B cell (primary cell): ENCODE data around the gene SEC24C. TPM values are rescaled to one million over a fixed set of nuclear protein-coding genes. Genes with fewer than 3 reads are reported as not detected.
"Not testable (repeated sequence)": the region's sequence is repeated elsewhere in the genome, so short reads cannot be mapped to it uniquely, and the experiment has no call there.

Source experiments
- ATAC-seq: fragments of 200-7000 bp; cut with Tn5 transposase; one replicate; pipeline ENCODE4 v1.10.0; 2021; ENCODE audit warnings: low read depth, mild to moderate bottlenecking, moderate number of reproducible peaks, moderate library complexity
- CTCF ChIA-PET: fragments of 350-600 bp; sonication (Branson Sonifier 250); formaldehyde crosslinking; loops from one replicate; lab custom pipeline; 2021; ENCODE audit warnings: antibody characterized with exemption, inconsistent platforms; lab: Charles Lee
- POLR2A ChIA-PET: fragments of 350-600 bp; sonication (Branson Sonifier 250); formaldehyde crosslinking; loops from one replicate; lab custom pipeline; 2021; ENCODE audit warnings: antibody characterized with exemption; lab: Charles Lee
- DNase-seq: peaks from one replicate; pipeline ENCODE4 v3.0.0; 2013
- H2AFZ ChIP-seq: 2 replicates; pipeline ENCODE4 v1.6.1; 2012; ENCODE audit warnings: mild to moderate bottlenecking, low read depth, low read length; ENCODE audit not compliant: insufficient read depth, poor library complexity, severe bottlenecking
- H3K27ac ChIP-seq, 2 donors: 1 replicate in 1 of 2; 2 replicates in 1 of 2; pipeline ENCODE4 v1.5.1; 2012 to 2013; ENCODE audit warnings: low read length in 2 of 2, mild to moderate bottlenecking in 2 of 2, moderate library complexity in 1 of 2
- H3K27me3 ChIP-seq, 4 experiments: fragments of 200-600 bp in 1 of 4; sonication (generic) in 1 of 4; replicated peaks in 1 of 4; 1 replicate in 2 of 4; 2 replicates in 2 of 4; pipeline versions ENCODE4 v1.6.1 to v1.7.0; 2013 to 2016; ENCODE audit warnings: low read length in 3 of 4, mild to moderate bottlenecking in 2 of 4, mixed read lengths in 1 of 4, moderate library complexity in 1 of 4; ENCODE audit not compliant: insufficient read depth in 4 of 4, control insufficient read depth in 3 of 4; ENCODE audit errors: control extremely low read depth in 1 of 4
- H3K36me3 ChIP-seq, 2 experiments: replicated peaks in 1 of 2; 1 replicate in 1 of 2; 2 replicates in 1 of 2; pipeline versions ENCODE4 v1.6.1 to v1.7.1; 2013; ENCODE audit warnings: low read length in 1 of 2; ENCODE audit not compliant: insufficient read depth in 2 of 2, control insufficient read depth in 1 of 2; ENCODE audit errors: control extremely low read depth in 1 of 2, extremely low read depth in 1 of 2
- H3K4me1 ChIP-seq, 2 donors: fragments of 200-600 bp in 1 of 2; sonication (generic) in 1 of 2; 1 replicate in 1 of 2; 2 replicates in 1 of 2; pipeline versions ENCODE4 v1.5.1 to v1.6.1; 2013 to 2017; ENCODE audit warnings: low read length in 2 of 2; ENCODE audit not compliant: control insufficient read depth in 2 of 2, insufficient read depth in 2 of 2
- H3K4me2 ChIP-seq: replicated peaks from 2 replicates; pipeline ENCODE3; 2012; ENCODE audit warnings: mild to moderate bottlenecking, low read depth, low read length; ENCODE audit not compliant: poor library complexity, severe bottlenecking
- H3K4me3 ChIP-seq, 5 experiments: fragments of 200-600 bp in 1 of 5; sonication (generic) in 1 of 5; 1 replicate in 3 of 5; 2 replicates in 2 of 5; pipeline versions ENCODE4 v1.5.1 to v1.7.0; 2011 to 2016; ENCODE audit warnings: low read length in 4 of 5, mild to moderate bottlenecking in 4 of 5, low read depth in 2 of 5, control low read depth in 1 of 5, moderate library complexity in 1 of 5; ENCODE audit not compliant: insufficient read depth in 1 of 5; ENCODE audit errors: control extremely low read depth in 1 of 5, extremely low read depth in 1 of 5
- H3K79me2 ChIP-seq: fragments of 200-600 bp; sonication (generic); one replicate; pipeline ENCODE4 v1.6.0; 2016; ENCODE audit warnings: low read length; ENCODE audit not compliant: control insufficient read depth, insufficient read depth
- H3K9ac ChIP-seq: fragments of 200-600 bp; sonication (generic); 2 replicates; pipeline ENCODE4 v1.6.1; 2017; ENCODE audit warnings: mild to moderate bottlenecking, low read length, moderate library complexity
- H3K9me3 ChIP-seq, 3 donors: one replicate each; pipeline versions ENCODE4 v1.6.1 to v1.7.1; 2013; ENCODE audit warnings: low read length in 2 of 3; ENCODE audit not compliant: control insufficient read depth in 2 of 3, insufficient read depth in 1 of 3; ENCODE audit errors: control extremely low read depth in 1 of 3
- H4K20me1 ChIP-seq: 2 replicates; pipeline ENCODE4 v1.6.0; 2012; ENCODE audit warnings: mild to moderate bottlenecking, low read length; ENCODE audit not compliant: insufficient read depth, control insufficient read depth, poor library complexity, severe bottlenecking
- H3K27ac Mint-ChIP-seq: one replicate; pipeline ENCODE4 v1.8.0; 2021; ENCODE audit warnings: mixed read lengths
- H3K27me3 Mint-ChIP-seq: one replicate; pipeline ENCODE4 v1.8.0; 2021; ENCODE audit warnings: mixed read lengths
- H3K4me1 Mint-ChIP-seq: one replicate; pipeline ENCODE4 v1.8.0; 2021; ENCODE audit warnings: mixed read lengths
- H3K4me3 Mint-ChIP-seq: one replicate; pipeline ENCODE4 v1.8.0; 2021; ENCODE audit warnings: mixed read lengths
- H3K9me3 Mint-ChIP-seq: one replicate; pipeline ENCODE4 v1.8.0; 2022; ENCODE audit warnings: mixed read lengths; ENCODE audit not compliant: insufficient read depth
- WGBS: methylation state at CpG from one replicate; pipeline ENCODE4 v1.1.5; 2013; ENCODE audit warnings: missing lambda C conversion rate; ENCODE audit not compliant: insufficient coverage; 5-methylcytosine and 5-hydroxymethylcytosine counted together
- intact Hi-C: fragments of 100-400 bp; cut with micrococcal nuclease; formaldehyde crosslinking; loops from one replicate; pipeline ENCODE4 v1.10.0; 2022
- polyA plus RNA-seq: library from polyadenylated mRNA; depleted of rRNA; stranded (reverse); fragments of >200 nt; gene quantifications from 2 replicates; pipeline ENCODE4 v1.2.3, GENCODE V29; 2012
- total RNA-seq, 2 donors: library from RNA; stranded (reverse); fragments of 120-200 nt in 1 of 2; gene quantifications; 1 replicate in 1 of 2; 2 replicates in 1 of 2; pipeline versions ENCODE4 v1.2.3 to v1.2.4, GENCODE V29; 2013 to 2022

The SEC24C gene
- total and polyA plus RNA-seq, 2 donors (not counting 1 experiment from before 2014, with no cell fraction given): 60.2 to 78.7 TPM

- H3K4me3 Mint-ChIP-seq, ATAC-seq, H3K4me1 Mint-ChIP-seq, H3K27ac ChIP-seq, H3K79me2 ChIP-seq, H3K9me3 Mint-ChIP-seq, intact Hi-C loops, H3K27me3 Mint-ChIP-seq, H3K9ac ChIP-seq, H2AFZ ChIP-seq, H3K4me2 ChIP-seq, H3K27ac Mint-ChIP-seq, H4K20me1 ChIP-seq, POLR2A ChIA-PET, DNase-seq, H3K36me3 ChIP-seq, H3K4me3 ChIP-seq, H3K27me3 ChIP-seq, H3K9me3 ChIP-seq, H3K4me1 ChIP-seq, CTCF ChIA-PET: not testable (repeated sequence)
- WGBS: no CpG with 5 or more reads among the region's 2 CpGs
Observed at GRCh38 chr10:73706488-73706887, 37.7 kb upstream of the SEC24C start.

- H3K4me3 ChIP-seq, H3K27me3 Mint-ChIP-seq, ATAC-seq, H3K4me1 Mint-ChIP-seq, H3K9me3 Mint-ChIP-seq, H3K4me2 ChIP-seq, H3K4me3 Mint-ChIP-seq, H3K9ac ChIP-seq, CTCF ChIA-PET, H3K4me1 ChIP-seq, H2AFZ ChIP-seq, H4K20me1 ChIP-seq, intact Hi-C loops, H3K27ac Mint-ChIP-seq, H3K27me3 ChIP-seq, POLR2A ChIA-PET, H3K9me3 ChIP-seq, H3K79me2 ChIP-seq, DNase-seq, H3K36me3 ChIP-seq, H3K27ac ChIP-seq: not testable (repeated sequence)
Observed at GRCh38 chr10:73707628-73708027, 36.5 kb upstream of the SEC24C start.

GRCh38 chr10:73708122-73708521 lies 36.0 kb upstream of the SEC24C start:
- H3K4me1 Mint-ChIP-seq, H3K36me3 ChIP-seq, H3K4me2 ChIP-seq, H3K4me3 ChIP-seq, H3K27me3 Mint-ChIP-seq, H3K27ac ChIP-seq, H3K4me3 Mint-ChIP-seq, H3K4me1 ChIP-seq, H3K27ac Mint-ChIP-seq, H3K9me3 ChIP-seq, H3K27me3 ChIP-seq, ATAC-seq, POLR2A ChIA-PET, H3K79me2 ChIP-seq, CTCF ChIA-PET, DNase-seq, H2AFZ ChIP-seq, H3K9me3 Mint-ChIP-seq, H3K9ac ChIP-seq, intact Hi-C loops, H4K20me1 ChIP-seq: not testable (repeated sequence)
- 89% methylated on average over 1 of the region's 1 CpG for WGBS

- H3K27ac ChIP-seq, intact Hi-C loops, POLR2A ChIA-PET, H3K27me3 Mint-ChIP-seq, H3K9me3 ChIP-seq, H4K20me1 ChIP-seq, CTCF ChIA-PET, H3K4me2 ChIP-seq, H3K4me1 Mint-ChIP-seq, DNase-seq, H3K9ac ChIP-seq, H3K9me3 Mint-ChIP-seq, H3K4me3 Mint-ChIP-seq, ATAC-seq, H3K79me2 ChIP-seq, H3K27me3 ChIP-seq, H2AFZ ChIP-seq, H3K4me3 ChIP-seq, H3K27ac Mint-ChIP-seq, H3K4me1 ChIP-seq: not testable (repeated sequence)
- peaks cover 6 to 18% of the 10 kb centered on the region in 2 experiments for H3K36me3 ChIP-seq
- no CpG with 5 or more reads among the region's 5 CpGs for WGBS
Observed at GRCh38 chr10:73711683-73712082, 32.5 kb upstream of the SEC24C start.
